Endothelial cell of hepatic sinusoid (primary cell): Measurements from ENCODE around the gene COL20A1.
"Not testable (repeated sequence)": the region's sequence is repeated elsewhere in the genome, so short reads cannot be mapped to it uniquely, and the experiment has no call there.

Source experiments
- in situ Hi-C: cut with HindIII; loops from 2 replicates; pipeline ENCODE4 v1.10.0; 2017; ENCODE audit warnings: low sequenced_read_pairs

The COL20A1 gene

GRCh38 chr20:63328026-63328700 is 35.2 kb downstream of the COL20A1 start:
- in situ Hi-C loops, result no loop called here

- in situ Hi-C loops, result no loop called here
Observed at GRCh38 chr20:63328718-63329275, 35.8 kb downstream of the COL20A1 start.

DNA sequence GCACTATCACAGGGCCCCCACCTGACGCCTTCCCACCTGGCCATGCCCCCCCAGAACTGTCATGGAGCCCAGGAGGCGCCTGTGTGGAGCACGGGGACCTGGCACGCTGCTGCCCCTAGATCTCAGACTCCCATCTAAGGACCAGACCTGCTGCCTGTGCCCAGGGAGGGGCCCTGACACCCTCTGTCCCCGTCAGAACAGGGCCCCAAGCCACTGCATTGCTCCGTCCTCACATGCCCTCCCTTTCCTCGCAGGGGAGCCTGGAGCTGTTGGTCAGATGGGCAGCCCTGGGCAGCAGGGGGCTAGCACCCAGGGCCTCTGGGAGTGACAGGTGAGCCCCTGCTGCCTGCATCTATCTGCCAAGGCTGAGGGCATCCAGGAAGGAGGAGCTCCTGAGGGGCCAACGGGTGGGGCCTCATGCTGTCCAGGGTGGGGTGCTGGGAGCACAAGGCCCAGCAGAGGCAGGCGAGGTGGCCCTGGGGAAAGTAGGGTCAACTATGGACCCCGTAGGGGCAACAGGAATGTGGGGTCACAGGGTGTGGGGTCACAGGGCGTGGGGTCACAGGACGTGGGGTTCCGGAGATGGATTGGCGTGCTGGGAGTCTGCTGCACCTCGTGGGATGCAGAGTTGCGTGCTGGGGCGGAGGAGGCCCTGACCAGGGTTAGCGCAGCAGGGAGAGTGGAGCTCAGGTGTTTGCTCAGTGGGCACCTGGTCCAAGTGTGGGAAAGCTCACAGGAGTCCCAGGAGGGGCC is 36.5 kb downstream of the COL20A1 start:
- in situ Hi-C loops, result no loop called here

GRCh38 chr20:63330084-63330760 is 37.2 kb downstream of the COL20A1 start:
- in situ Hi-C loops, result no loop called here

DNA sequence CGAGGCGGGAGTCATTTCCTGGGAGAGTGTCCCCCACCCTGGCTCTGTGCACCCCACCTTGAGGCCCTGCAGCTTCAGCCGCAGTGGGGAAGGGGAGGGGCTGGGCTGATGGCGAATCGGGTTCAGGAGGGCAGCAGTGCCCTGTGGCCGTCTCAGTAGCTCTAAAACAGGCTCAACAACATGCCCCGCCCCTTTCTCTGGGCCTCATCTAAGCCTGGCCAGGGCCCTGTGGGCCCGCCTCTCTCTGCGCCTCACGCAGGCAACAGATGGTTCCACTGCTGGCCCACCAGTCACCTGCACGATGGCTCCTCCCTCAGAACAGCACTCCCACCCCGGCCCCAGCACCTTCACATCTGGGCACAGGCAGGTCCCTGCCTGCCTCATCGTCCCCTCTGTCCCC is 38.0 kb downstream of the COL20A1 start:
- in situ Hi-C loops, result no loop called here

GRCh38 chr20:63331741-63332400 is 38.9 kb downstream of the COL20A1 start:
- in situ Hi-C loops, result no loop called here

DNA sequence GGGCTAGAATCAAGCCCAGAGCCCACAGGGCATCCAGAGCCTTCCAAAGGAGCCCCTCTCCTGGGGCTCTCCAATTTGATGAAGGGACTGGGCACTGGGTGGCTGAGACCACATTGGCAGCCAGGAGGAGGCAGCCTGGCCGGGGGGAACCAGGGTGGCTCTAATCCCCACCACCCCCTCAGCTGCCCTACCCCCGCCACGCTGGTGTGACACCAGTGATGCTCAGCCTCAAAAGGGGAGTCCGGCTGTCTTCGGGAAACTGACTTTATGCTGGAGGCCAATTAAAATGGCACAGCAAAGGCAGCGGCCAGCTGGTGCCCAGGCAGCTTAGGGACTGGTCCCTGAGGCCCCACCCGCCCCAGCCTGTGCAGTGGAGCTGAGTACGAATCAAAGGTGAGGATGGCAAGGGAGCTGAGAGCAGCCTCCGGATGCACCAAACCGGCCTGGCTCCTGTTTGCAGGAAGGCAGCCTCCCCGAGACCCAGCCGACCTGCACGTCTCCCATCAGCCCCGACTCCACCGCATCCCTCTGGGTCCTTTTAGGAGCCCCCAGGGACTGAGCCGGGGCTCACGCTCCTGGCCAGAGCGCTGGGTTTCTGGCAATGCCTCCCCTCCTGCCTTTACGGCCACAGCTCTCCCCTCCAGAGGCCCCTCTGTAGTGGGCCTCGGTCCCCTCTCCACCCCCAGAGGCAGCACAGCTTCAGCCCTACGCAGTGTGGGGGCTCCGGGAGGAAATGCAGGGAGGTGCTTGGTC is 39.7 kb downstream of the COL20A1 start:
- in situ Hi-C loops, result no loop called here

DNA sequence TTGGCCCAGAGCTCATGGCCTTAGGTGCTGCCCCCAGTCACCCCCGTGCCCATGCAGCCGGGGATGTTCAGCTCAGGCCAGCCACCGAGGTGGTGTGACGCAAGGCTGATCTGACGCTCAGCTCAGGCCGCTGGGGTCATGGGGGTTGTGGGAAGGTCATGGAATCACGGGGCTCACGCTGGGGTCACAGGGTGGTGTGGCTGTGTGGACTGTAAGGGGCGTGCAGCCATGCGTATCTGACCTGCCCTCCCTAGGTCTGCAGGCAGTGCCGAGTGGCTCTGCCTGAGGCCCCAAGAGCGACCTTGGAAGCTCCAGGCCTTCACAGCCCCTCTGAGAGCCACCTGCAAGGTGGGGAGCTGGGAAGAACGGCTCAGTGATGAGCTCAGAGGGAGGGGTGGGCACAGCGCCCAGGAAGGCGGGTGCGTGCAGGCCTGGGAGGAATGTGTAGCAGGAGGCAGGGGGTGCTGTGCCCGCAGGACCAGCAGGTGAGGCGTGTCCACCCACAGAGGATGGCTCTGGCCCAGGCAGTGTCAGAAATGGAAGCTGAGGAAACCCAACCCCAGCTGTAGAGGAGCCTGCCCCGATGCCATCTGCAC is 40.4 kb downstream of the COL20A1 start:
- in situ Hi-C loops, result no loop called here

- in situ Hi-C loops, result no loop called here
Observed at GRCh38 chr20:63334356-63334755, 41.4 kb downstream of the COL20A1 start.

DNA sequence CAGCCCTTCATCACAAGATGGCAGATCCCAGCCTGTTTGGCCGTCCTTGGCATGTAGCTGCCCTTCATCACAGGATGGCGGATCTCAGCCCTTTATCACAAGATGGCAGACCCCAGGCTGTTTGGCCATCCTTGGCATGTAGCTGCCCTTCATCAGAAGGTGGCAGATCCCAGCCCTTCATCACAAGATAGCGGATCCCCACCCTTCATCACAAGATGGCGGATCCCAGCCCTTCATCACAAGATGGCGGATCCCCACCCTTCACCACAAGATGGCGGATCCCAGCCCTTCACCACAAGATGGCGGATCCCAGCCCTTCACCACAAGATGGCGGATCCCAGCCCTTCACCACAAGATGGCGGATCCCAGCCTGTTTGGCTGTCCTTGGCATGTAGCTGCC is 42.1 kb downstream of the COL20A1 start:
- in situ Hi-C loops, result not testable (repeated sequence)

DNA sequence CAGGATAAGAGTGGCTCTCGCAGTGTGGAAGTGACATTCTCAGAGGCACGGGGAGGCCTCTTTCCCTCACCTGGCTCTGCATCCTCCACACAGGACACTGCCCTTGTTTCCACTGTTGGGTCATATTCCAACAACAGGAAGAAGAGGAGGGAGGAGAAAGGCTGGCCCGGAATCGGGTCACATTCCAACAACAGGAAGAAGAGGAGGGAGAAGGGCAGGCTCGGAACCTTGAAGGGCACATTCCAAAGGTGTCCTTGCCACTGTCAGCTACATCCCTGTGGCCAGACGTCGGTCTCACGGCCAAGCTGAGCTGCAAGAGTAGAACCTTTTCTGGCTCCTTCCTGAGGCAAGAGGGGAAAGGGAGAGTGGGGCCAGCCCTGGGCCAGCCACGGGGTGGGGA is 42.7 kb downstream of the COL20A1 start:
- in situ Hi-C loops, result no loop called here

- in situ Hi-C loops, result no loop called here
Observed at GRCh38 chr20:63336232-63336752, 43.3 kb downstream of the COL20A1 start.

DNA sequence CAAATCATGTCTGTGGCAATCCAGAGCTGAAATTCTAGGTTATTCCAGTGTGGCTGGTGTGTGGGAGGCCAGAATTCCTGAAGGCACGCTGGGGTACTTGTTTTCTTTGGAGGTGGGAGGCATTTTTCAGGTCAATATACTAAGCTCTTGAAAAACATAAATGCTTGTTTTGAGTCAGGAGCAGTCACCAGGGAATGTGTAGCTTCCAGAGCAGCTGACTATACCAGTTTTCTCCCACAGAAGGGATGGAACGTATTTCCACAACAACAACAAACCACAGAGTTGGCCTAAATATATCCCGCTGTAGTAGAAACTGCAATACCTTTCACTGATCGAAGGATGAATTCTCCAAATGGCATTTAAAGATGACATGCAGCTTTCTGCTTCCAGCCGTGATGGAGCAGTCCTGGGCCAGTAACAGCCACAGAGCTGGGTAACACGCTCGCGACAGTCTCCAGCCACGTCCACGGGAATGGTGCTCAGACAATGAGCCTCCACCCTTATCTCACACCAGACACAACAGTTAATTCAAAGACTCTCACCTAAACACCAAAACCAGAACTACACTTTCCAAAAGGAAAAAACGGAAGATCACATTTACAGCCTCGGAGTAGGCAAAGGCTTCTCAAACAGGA is 44.9 kb downstream of the COL20A1 start:
- in situ Hi-C loops, result no loop called here

GRCh38 chr20:63339154-63340094 is 46.4 kb downstream of the COL20A1 start:
- in situ Hi-C loops, result not testable (repeated sequence)

- in situ Hi-C loops, result not testable (repeated sequence)
Observed at GRCh38 chr20:63340158-63340688, 47.2 kb downstream of the COL20A1 start.

- in situ Hi-C loops, result no loop called here
Observed at GRCh38 chr20:63342561-63343459, 49.8 kb downstream of the COL20A1 start.
